ENCODE measurements around the gene SKP1. TPM values are rescaled to one million over a fixed set of nuclear protein-coding genes. Genes with fewer than 3 reads are reported as not detected.

The SKP1 gene
- polyA plus RNA-seq, 1 donor = 766 TPM

DNA sequence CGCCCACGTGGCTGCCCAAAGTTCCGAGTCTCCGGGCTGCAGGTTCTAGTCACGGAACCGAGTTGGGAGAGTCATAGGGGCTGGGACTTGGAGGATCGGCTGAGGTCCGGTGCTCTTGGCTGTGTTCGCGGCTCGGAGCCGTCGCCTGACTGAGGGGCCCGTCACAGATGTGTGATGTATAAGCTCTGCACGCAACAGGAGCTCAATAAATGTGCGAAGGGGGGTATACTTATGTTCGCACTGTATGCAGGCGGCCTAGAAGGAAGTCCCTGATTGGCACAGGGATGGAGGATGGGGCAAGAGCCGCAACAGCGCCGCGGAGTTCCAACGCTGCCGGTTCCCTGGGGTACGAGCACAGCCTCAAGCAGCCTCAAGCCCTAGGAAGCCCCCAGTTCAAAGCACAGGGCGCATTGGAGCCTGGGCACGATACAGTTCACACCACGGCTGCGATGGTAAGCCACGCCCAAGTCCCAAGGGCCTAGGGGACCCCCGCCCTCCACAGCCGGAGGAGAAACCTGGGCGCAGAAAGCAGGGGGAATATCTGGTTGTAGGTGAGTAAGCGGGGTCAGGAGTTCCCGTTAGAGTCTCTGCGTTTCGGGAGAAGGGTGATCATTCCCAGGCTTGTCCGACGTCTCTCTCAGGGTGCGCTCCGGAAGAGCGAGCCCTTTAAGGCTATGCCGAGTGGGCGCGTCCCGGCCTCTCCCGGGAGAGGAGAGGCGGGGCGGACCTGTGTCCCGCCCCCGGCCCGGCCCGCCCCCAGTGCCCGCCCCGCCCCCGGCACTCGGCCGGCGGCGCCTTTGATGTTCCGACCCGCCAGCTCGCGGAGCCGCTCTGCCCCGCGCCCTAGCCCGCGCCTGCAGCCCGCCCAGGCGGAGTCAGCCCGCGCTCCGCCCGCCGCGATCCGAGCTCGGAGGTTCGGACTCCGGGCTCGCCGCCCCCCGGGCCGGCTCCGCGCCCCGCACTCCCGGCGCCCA lies 62.6 kb downstream of the SKP1 start, which contains the start of gene TCF7:
Gene TCF7 (plus strand): TSS at position 780 of the 974 bp plus-strand sequence. CDS start 226 bp downstream, outside the sequence.
- peak; percentile 73 for DNase-seq

DNA sequence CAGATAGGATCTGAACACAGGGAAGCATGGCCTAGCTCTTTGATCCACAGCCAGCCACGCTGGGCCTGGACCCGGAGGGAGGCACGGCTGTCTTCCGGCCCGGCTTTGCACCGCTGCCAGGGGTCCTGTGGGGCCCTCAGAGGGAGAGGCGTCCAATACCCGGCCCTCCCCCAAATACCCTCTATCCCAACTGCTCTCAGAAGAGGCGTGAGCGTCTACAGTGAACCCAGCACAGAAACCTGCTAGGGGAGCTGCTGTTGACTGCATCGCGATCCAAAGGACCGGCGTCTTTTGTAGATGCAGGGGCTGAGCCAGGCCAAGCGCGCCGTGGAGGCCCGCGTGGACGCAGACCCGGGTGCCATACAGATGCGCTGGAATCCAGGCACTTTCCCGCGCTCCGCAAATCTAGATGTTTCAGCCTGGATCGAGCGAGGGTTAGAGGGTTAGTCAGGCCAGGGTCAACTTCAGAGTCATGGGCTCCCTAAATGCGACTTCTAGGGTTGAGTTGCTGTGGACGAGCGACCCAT lies 63.3 kb downstream of the SKP1 start:
- DNase-seq = no peak

DNA sequence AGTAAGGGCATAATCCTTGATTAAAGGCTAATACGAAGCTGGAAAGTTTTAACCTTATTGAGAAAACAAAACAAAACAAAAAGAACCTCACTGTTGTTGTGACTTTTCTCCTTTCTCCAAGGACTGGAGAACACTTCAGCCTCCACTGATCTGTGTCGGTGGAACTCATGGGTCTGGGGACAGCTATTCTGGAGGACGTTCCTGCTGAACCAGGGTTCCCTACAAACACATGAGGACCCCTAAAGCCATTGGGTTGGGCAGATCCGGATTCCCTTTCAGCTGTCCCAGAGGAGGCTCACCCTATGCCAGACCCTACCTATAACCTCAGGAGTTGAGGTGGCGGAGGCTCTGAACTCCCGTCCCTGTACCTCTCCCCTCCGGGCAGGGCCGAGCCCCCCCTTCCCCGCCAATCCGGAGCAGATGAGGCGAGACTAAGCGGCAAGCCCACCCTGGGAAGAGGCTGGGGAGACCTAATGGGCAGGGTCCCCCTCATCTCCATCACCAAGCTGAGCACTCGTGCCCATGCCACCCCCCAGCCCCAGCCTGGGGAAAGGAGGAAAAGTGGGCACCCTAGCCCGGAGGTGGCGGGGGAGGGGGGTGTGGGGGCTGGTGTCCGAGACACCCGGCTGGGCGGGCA lies 63.9 kb downstream of the SKP1 start:
- no peak for DNase-seq

DNA sequence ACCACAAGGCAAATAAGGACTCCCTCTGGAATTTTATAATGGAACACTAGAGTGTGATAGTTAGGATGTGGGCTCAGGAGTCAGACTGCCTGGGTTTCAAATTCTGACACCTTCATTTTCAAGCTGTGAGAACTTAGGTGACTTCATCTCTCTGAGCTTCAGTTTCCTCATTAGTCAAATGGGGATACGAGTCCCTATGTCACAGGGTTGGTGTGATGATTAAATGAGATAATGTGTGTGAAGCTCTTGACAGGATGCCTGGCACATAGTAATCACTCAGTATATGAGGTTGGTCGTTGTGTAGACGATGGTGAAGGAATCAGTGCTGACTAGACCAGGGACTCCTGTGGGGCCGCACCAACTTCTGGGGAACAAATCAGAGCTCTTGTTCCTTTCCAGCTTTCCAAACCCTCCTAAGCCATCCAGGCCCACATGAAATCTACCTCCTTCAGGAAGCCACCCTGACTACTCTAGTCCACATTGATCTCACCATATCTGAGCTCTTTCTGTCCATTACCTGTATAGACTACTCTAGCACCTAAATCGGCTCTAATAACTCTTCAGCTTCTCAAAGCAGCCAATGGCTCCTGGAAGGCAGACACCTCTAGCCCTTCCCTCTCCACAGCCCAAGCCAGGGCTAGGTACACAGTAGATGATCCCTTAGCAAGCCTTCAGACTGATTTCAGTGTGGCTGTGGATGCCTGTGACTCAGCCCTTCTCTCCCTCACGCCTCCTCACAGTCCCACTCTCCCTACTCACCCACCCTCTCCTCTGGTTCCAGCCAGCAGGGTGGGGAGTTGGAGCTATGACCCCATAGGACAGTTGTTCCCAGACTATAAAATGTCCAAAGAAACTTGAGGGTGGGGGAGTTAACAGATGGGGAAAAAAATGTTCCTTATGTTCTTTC lies 64.8 kb downstream of the SKP1 start:
- DNase-seq = no peak

DNA sequence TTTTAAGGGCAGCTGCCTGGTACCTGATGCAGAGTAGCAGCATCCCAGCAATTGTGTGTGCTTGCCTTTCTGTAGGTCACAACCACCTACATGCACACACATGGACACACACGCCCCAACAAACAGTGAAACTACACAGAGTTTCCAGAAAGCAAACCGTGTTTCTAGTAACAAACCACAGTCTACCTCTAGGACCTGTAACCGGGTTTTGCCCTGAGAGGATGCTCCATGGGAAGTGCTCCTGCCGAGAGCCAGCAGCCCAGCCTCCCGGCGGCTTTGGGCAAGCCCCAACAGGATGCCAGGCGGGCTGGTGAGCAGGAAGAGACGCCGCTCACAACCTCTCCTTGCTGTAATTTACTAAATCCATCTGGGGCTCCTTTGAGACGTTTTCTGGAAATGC lies 66.4 kb downstream of the SKP1 start:
- no peak for DNase-seq

DNA sequence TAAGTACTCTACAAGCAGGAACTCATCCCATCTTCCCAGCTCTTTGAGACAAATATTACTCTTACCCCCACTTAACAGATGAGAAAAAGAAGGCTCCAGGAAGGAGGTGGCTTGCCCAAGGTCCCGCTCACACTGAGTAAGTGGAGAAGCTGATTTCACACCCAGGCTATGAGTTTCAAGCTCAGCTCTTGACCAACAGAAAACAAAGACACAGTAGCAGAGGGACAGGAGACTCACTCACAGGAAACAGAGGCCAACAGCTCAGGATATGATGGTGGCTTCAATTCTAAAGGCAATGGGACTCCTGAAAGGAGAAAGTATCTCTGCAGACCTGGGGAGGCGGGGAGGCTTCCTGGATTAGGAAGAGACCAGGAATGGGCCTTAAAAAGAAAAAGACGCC lies 69.0 kb downstream of the SKP1 start:
- DNase-seq = no peak

DNA sequence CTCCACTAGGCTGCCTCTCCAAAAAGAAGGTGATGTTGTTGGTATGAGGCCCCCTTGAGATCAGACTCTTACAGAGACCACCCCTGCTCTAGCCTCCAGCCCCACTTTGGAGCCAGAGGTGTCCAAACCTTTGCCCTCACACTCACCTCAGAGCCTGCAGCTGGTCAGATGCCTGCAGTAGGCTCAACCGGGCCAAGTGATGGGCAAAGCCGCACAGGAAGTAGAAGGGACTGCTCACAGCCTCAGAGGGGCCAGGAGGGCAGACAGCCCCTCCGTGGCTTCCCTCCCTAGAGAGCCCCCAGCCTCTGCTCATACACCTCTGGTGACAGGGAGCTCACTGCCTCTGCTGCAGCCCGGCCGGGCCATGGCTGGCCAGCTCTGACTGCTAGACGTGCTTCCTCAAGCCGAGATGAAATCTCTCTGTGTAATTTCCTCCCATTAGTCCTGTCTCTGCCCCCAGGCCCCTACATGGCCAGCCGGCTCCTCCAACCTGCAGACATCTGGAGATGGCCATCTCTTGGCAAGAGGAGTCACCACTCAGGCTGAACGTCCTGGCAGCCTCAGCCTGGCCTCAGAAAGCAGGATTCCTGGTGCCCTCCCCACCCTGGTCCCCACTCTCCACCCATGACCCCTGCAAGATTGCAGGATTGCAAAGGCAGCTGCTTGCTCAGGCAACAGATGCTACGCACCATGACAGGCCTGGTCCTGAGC lies 69.6 kb downstream of the SKP1 start:
- no peak for DNase-seq

DNA sequence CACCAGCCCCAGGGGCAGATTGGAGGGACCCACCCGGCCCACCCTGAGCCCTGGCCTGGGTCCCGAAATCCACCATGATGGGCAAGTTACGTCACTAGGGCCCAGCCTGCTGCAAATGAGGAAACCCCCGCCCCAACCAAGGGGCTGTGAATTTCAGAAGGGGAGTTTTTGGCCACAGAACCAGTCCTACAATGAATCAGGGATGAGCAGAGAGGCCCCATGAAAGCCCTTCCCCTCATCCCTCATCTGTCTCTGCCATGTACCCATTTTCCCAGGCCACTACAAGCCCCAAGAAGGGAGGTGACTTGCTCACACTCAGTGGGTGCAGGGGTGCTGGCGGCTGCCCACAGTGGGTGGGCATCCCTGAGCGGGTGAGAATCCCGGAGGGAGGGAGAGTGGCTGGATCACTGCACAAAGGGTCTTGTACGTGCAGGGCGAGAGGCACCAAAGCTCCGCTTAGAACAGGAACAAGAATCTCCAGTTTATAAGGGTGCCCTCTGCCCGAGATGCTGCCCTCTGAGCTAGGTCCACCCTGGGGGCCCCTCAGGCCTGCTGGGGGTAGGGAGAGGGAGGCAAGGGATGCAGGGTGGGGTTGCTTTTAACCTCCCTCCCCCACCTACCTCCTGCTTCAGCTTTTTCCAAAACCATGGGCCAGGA lies 72.6 kb downstream of the SKP1 start:
- no peak for DNase-seq

DNA sequence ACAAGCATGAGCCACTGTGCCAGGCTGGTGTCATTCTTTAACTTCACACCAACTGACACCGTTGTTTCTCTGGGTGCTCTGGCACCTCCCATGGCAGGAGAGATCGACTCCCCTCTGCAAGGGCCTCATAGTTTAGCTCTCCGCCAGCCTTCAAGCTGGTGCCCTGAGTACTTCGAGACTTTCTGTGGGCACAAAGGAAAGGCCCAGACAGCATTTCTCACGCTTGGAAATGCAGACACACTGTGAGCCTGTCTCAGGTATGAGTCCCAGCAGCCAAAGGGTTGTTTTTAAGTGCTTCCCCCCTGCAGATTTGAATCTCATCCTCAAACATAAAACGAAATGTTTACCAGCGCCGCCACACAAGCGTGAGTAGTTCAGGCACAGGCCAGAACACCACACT lies 73.4 kb downstream of the SKP1 start:
- DNase-seq = no peak

DNA sequence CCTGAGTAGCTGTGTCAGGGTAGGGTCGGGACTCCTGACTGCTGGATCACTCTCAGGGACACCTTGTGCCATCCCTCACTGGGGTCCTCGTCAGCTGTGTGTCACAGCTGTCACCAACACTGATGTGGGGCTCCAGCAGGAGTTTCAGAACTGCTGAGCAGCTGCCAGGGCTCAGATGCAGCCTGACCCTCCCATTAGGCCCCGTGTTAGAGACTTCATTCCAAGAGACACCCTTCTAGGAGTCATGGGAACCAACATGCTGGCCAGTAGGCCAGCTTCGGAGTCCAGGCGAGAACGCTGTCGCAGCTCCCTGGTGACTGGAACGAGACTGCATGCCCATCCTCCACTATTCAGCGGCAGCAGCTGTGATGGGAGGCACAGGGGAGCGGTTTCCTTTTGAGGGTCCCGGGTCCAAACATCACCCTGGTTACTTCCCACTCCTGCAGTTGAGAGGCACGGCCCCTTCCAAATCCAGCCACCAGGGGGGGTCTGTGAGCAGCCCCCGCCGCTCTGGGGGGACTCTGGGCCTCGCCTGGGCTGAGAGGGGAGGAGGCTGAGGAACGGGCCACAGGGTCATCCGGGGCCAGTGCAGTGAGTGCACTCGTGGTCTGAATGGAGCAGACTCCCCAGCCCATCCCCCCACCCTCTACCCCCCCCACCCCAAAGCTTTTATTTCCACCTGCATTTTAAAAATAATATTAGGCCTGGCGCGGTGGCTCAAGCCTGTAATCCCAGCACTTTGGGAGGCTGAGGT lies 74.9 kb downstream of the SKP1 start:
- no peak for DNase-seq

DNA sequence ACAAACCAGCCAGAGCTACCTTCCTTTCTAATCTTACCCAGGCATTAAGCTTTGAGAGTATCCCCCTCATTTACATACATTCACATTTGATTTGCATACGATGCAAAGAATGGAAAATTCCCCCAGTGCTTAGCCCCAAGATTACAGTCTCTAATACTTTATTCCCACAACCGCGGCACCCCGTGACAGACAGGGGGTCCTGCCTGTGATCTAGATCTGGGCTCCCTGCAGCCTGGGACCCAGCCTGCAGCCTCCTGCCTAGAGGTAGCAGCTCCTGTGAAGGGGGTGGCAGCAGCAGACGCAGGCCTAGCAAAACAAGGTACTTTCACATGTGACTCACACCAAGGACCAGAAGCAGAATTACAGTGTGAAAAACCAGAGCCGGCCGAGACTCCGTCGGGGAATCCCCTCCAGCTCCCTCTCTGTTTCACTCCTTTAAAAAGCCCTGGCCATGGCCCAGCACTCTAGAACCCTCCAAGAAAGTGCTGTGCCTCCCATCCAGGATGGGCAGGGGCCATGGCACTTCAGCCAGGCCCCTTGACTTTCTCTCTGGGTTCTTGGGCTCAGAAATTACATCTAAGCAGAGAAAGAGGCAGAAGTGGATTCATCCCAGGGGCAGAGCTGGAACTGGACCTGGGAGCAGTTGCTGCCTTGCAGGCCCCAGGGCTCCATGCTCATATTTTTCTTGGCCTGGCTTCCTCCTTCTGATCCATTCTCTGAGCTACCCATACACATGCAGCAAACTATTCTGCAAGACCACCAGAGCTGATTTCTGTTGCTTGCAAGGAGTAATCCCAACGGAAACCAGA lies 76.3 kb downstream of the SKP1 start:
- DNase-seq = no peak

DNA sequence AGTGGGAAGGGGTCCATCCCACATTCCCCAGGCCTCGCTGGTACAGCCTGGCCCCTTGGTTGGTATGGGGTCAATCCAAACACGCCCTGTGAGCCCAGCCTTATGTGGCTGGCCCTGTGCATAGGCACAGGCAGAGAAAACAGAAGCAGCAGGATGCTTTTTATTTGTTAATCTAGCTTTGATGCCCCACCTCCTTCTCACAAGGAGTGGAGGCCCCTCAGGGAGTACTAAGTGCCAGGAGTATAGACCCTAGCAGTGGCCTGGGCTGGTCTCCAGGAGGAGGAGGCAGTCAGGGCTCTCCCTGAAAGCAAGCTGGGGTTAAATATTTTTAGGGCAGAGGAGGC lies 76.8 kb downstream of the SKP1 start:
- DNase-seq = no peak

DNA sequence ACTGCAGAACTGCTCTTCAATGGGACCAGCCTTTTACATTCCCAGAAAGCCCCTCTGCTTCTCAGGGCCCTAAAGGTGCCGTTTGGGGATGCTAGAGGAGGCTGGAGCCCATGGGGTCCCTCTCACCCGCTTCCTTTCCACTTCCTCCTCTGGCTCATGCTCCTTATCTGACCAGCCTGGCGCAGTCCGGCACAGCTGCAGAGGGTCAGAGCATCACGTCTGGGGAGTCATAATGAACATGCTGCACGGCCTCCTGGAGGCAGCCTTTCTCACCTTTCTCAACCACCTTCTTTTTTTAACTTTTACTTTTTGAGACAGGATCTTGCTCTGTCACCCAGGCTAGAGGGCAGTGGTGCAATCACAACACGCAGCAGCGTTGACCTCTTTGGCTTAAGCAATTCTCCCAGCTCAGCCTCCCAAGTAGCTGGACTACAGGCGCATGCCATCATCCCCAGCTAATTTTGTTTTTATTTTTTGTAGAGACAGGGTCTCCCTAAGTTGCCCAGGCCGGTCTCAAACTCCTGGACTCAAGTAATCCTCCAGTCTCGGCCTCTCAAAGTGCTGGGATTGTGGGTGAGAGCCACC lies 77.4 kb downstream of the SKP1 start:
- no peak for DNase-seq

Other genes with a start within 250 kb of the SKP1 start
- gene C5orf15, start 208.3 kb downstream of the SKP1 start, polyA plus RNA-seq (ENCODE audit: insufficient read length) = 131 TPM
- gene VDAC1, start 172.0 kb downstream of the SKP1 start, polyA plus RNA-seq (ENCODE audit: insufficient read length) = 200 TPM
- gene TCF7, start 62.3 kb downstream of the SKP1 start, polyA plus RNA-seq (ENCODE audit: insufficient read length) = 13.0 TPM
- 210 TPM for gene PPP2CA, start 49.1 kb upstream of the SKP1 start, polyA plus RNA-seq (ENCODE audit: insufficient read length)
- gene CDKL3, start 190.2 kb upstream of the SKP1 start, polyA plus RNA-seq (ENCODE audit: insufficient read length) = 8.0 TPM
- gene UBE2B, start 194.6 kb upstream of the SKP1 start, polyA plus RNA-seq (ENCODE audit: insufficient read length) = 128 TPM
- 32.8 TPM for gene CDKN2AIPNL, start 234.9 kb upstream of the SKP1 start, polyA plus RNA-seq (ENCODE audit: insufficient read length)